ENCODE measurements around the gene BCL2L2. TPM values are rescaled to one million over a fixed set of nuclear protein-coding genes. Genes with fewer than 3 reads are reported as not detected.
A peak's percentile ranks its signal among the peaks of the same experiment; 100 is the strongest.

BCL2L2 gene
- total RNA-seq, 4 donors from 2014 or later = 49.8 to 87.3 (median 56.5) TPM

DNA sequence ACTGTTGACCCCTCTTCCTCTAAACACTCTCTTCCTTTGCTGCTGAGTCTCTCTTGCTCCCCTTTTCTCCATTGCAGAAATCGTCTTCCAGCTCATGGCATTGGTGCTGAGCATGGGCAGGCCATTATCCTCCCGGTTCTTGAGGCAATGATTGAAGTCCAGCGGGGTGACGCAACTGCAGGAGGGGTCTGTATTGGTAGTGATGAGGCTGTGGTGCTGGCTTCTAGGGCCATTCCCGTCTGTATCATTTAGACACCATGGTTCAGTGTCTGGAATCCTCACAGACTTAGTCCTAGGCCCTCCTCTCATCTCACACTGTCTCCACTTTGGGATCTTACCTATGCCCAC is 46.8 kb downstream of the BCL2L2 start:
- peaks cover 0 to 4% of the 10 kb centered on the region in 2 donors for H3K27me3 ChIP-seq
- WGBS, 2 donors = 70 to 75% methylated on average over 5 of the region's 5 CpGs

DNA sequence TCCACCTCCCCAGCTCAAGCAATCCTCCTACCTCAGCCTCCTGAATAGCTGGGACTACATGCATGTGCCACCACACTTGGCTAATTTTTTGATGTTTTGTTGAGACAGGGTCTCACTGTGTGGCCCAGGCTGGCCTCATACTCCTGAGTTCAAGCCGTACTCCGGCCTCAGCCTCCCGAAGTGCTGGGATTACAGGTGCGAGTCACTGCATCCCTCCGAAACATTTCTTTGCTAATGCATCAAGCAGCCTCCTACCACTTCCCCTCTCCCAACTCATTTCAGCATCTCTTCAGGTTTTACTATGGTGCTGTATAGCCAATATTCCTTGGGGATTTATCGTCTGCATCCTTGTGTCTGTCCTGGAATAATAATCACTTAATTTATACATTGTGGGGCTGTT is 48.4 kb downstream of the BCL2L2 start:
- Histone ChIP-seq H3K4me3 (no peak overlapping the region), H3K27me3 (peaks cover 0 to 4% of the 10 kb centered on the region in 2 donors), H3K36me3 (peaks cover 0 to 40% (median 0%) of the 10 kb centered on the region in 3 donors), H3K9me3 (no peaks in the 10 kb centered on the region), H3K4me1 (peaks cover 0 to 43% (median 25%) of the 10 kb centered on the region in 4 donors), H3K27ac (no peak overlapping the region)
- DNase-seq (ENCODE audit: low spot score in 2 of 2) = no peak
- TF ChIP-seq EP300 (IDR thresholded peaks at IDR 0.05) = no peak
- TF ChIP-seq POLR2A (IDR thresholded peaks at IDR 0.05) = no peak
- TF ChIP-seq, protein P1, sequence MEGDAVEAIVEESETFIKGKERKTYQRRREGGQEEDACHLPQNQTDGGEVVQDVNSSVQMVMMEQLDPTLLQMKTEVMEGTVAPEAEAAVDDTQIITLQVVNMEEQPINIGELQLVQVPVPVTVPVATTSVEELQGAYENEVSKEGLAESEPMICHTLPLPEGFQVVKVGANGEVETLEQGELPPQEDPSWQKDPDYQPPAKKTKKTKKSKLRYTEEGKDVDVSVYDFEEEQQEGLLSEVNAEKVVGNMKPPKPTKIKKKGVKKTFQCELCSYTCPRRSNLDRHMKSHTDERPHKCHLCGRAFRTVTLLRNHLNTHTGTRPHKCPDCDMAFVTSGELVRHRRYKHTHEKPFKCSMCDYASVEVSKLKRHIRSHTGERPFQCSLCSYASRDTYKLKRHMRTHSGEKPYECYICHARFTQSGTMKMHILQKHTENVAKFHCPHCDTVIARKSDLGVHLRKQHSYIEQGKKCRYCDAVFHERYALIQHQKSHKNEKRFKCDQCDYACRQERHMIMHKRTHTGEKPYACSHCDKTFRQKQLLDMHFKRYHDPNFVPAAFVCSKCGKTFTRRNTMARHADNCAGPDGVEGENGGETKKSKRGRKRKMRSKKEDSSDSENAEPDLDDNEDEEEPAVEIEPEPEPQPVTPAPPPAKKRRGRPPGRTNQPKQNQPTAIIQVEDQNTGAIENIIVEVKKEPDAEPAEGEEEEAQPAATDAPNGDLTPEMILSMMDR (IDR thresholded peaks at IDR 0.05) = no peak
- 77 to 84% methylated on average over 6 of the region's 6 CpGs for WGBS, 2 donors

More for the DNA sequence above, 46.8 kb downstream of the BCL2L2 start:
- DNase-seq (ENCODE audit: low spot score in 2 of 2) = no peak
- Histone ChIP-seq H3K4me1 (peaks cover 0 to 28% (median 19%) of the 10 kb centered on the region in 4 donors), H3K36me3 (peaks cover 0 to 31% (median 0%) of the 10 kb centered on the region in 3 donors), H3K4me3 (no peak overlapping the region), H3K9me3 (no peaks in the 10 kb centered on the region), H3K27ac (peak overlapping the region; percentile 43 to 89 (median 82))
- TF ChIP-seq, protein P1 (IDR thresholded peaks at IDR 0.05) = no peak
- no peak for TF ChIP-seq EP300 (IDR thresholded peaks at IDR 0.05)
- no peak for TF ChIP-seq POLR2A (IDR thresholded peaks at IDR 0.05)

DNA sequence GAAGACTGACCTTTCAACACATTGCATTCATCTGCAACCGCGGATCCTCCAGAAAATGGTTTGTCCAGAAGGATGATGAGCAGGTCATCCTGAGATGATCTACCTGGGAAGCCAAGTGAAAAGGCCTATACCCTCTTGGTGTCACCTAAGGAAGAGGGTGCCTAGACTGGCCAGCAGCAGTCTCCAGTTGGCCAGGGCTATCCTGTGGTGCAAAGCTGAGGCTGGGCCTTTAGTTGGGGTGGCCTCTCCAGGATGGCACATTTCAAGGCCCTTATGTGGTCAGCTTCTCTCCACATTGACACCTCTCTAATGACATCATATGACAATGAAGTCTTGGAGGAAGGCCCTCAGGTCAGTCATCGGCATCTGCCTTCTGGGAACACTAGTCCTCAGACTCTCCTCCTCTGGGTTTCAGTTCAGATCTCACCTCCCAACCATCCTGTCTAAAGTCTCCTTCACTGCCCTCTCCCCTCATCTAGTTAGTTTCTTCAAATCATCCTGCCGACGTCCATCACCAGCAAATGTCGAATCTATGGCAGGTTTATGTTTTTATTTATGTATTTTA is 49.3 kb downstream of the BCL2L2 start:
- WGBS, 2 donors = 78 to 82% methylated on average over 6 of the region's 6 CpGs
- H3K4me1 ChIP-seq = peaks cover 0 to 53% (median 32%) of the 10 kb centered on the region in 4 donors
- no peaks in the 10 kb centered on the region for H3K9me3 ChIP-seq
- H3K27me3 ChIP-seq = peaks cover 0 to 4% of the 10 kb centered on the region in 2 donors
- H3K36me3 ChIP-seq = peaks cover 0 to 45% (median 0%) of the 10 kb centered on the region in 3 donors
- H3K27ac ChIP-seq = no peak overlapping the region
- TF ChIP-seq POLR2A (IDR thresholded peaks at IDR 0.05) (no peak), EP300 (IDR thresholded peaks at IDR 0.05) (no peak)
- TF ChIP-seq, protein P1 (IDR thresholded peaks at IDR 0.05) = no peak
- H3K4me3 ChIP-seq = no peak overlapping the region
- no peak for DNase-seq (ENCODE audit: low spot score in 2 of 2)

DNA sequence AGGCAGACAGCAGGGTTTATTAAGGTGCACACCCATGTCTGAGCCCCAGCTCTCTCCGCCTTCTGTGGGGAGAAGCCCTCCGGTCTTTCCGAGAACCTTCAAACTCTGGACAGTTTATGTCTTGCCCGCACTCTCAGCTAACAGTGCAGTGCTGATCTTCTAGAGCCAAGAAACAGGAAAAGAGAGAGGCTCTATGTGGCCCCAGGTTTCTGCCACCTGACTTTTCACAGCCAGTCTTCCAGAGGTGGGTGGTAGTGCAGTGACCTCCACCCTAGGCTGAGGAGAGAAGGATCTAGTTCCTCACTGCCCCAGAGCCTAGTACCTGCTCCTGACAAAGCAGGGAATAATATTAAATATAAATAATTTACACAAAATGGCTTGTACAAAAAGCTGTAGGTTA is 50.0 kb downstream of the BCL2L2 start:
- Histone ChIP-seq H3K36me3 (peaks cover 0 to 45% (median 0%) of the 10 kb centered on the region in 3 donors), H3K4me1 (peaks cover 0 to 54% (median 31%) of the 10 kb centered on the region in 4 donors), H3K27ac (peak overlapping the region in 1 of 4 donors; percentile 37), H3K4me3 (no peak overlapping the region), H3K27me3 (peaks cover 0 to 4% of the 10 kb centered on the region in 2 donors), H3K9me3 (no peaks in the 10 kb centered on the region)
- TF ChIP-seq, protein P1 (IDR thresholded peaks at IDR 0.05) = no peak
- TF ChIP-seq EP300 (IDR thresholded peaks at IDR 0.05) (no peak), POLR2A (IDR thresholded peaks at IDR 0.05) (no peak)
- WGBS, 2 donors = 93 to 100% methylated on average over 4 of the region's 4 CpGs
- no peak for DNase-seq (ENCODE audit: low spot score in 2 of 2)

DNA sequence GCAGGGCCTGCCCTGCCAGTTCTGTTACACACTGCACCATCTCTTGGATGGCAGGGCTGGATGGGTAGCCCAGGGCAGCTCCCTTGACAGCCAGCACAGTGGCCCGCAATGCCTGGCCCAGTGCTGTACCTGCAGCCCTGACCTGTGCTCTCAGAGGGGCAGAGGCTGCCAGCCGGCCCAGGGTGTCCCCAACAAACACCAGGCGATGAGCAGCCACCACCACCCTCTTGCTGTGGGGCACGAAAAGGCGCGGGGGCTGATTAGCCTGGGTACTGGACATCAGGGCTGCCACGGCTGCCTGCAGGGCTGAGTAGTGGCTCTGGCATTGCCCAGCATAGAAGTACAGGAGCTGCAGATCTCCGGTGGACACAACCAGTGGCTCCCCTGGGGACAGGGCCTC is 50.6 kb downstream of the BCL2L2 start:
- Histone ChIP-seq H3K4me1 (peaks cover 0 to 54% (median 30%) of the 10 kb centered on the region in 4 donors), H3K4me3 (no peak overlapping the region), H3K9me3 (no peaks in the 10 kb centered on the region), H3K27ac (no peak overlapping the region), H3K36me3 (peaks cover 0 to 45% (median 0%) of the 10 kb centered on the region in 3 donors), H3K27me3 (peaks cover 0 to 1% of the 10 kb centered on the region in 2 donors)
- DNase-seq (ENCODE audit: low spot score in 2 of 2) = no peak
- TF ChIP-seq, protein P1 (IDR thresholded peaks at IDR 0.05) = no peak
- TF ChIP-seq EP300 (IDR thresholded peaks at IDR 0.05) (no peak), POLR2A (IDR thresholded peaks at IDR 0.05) (no peak)
- WGBS, 2 donors = 58 to 81% methylated on average over 2 to 7 of the region's 8 CpGs

Data from tibial nerve (tissue), 4 donors.